KOPT-K1 (cell line): ENCODE measurements around the gene SLC46A1.

Source experiments
- H3K27ac ChIP-seq: fragments of 200-600 bp; sonication (generic); 2 replicates; pipeline ENCODE4 v1.5.1; 2016; ENCODE audit warnings: antibody characterized with exemption, mild to moderate bottlenecking, low read depth, low read length; ENCODE audit not compliant: poor library complexity, severe bottlenecking
- H3K36me3 ChIP-seq: fragments of 200-600 bp; sonication (generic); 2 replicates; pipeline ENCODE4 v1.5.1; 2017; ENCODE audit warnings: antibody characterized with exemption, mild to moderate bottlenecking, low read length, moderate library complexity; ENCODE audit not compliant: insufficient read depth
- H3K9me3 ChIP-seq: fragments of 200-600 bp; sonication (generic); 2 replicates; pipeline ENCODE4 v1.5.1; 2017; ENCODE audit warnings: antibody characterized with exemption, low read length, mild to moderate bottlenecking; ENCODE audit not compliant: insufficient read depth, poor library complexity, severe bottlenecking

SLC46A1 gene

GRCh38 chr17:28395426-28395825 is 10.6 kb downstream of the SLC46A1 start:
- Histone ChIP-seq H3K27ac (no peak overlapping the region), H3K36me3 (peaks cover 29% of the 10 kb centered on the region; the same call in 1 of the 2 replicates), H3K9me3 (no peaks in the 10 kb centered on the region)

- Histone ChIP-seq H3K27ac (no peak overlapping the region), H3K36me3 (peaks cover 32% of the 10 kb centered on the region; the same call in 1 of the 2 replicates), H3K9me3 (no peaks in the 10 kb centered on the region)
These were observed 11.5 kb downstream of the SLC46A1 start for GRCh38 chr17:28394337-28395116.

DNA sequence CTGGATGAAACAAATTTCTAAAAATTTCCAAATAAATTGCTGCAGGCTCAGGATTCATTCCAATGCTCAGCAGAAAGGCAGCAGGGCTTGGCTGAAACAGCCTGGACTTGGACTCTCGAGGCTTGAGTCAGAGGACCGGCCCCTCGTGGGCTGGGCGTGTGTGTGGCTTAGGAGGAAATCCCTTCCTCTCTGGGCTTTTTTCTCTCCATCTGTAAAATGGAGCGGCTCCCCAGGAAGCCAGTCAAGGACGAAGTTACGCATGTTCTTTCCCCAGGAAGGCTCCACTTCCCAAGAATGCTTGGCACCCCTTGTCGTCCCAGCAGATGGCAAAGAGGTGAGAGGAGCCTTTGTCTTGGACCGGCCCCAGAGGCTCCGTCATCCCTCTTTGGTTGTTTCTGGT is 13.5 kb downstream of the SLC46A1 start:
- no peak overlapping the region for H3K27ac ChIP-seq
- no peaks in the 10 kb centered on the region for H3K9me3 ChIP-seq
- H3K36me3 ChIP-seq = peaks cover 47% of the 10 kb centered on the region

DNA sequence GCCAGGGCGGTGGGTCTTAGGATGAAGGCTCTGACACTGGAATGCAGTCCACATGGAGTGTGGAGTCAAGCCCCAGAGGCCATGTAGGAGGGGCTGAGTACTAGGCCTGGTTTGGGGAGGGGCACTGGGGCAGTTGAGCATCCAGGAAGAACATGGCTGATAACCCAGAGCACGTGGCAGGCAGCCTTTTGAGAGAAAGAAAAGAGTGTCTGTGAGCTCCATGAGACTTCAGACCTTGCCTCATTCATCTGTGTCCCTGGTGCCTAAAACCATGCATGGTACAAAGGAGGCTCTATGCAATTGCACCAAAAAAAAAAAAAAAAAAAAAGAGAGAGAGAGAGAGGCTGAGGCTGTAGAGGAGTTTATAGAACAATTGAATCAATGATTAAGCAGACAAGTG is 14.6 kb downstream of the SLC46A1 start:
- Histone ChIP-seq H3K36me3 (peaks cover 48% of the 10 kb centered on the region), H3K9me3 (no peaks in the 10 kb centered on the region), H3K27ac (no peak overlapping the region)

DNA sequence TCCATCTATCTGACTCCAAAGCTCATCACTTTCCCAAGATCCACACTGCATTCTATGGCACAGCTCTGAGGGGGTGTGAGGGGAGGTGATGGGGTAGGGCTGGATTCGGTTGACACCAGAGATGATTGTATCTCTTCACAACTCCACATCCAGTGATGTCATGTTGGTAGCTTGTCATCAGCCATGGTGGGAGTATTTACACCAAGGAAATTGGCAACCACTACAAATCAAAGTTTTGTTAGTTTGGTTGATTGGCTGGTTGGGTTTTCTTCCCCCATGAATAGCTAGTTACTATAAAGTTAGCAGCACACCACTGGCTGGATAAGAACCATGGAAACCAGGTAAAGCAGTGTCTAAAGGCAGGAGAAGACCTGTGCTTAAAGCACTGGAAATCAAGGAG is 15.0 kb downstream of the SLC46A1 start:
- H3K36me3 ChIP-seq = peaks cover 48% of the 10 kb centered on the region
- no peak overlapping the region for H3K27ac ChIP-seq
- H3K9me3 ChIP-seq = no peaks in the 10 kb centered on the region

DNA sequence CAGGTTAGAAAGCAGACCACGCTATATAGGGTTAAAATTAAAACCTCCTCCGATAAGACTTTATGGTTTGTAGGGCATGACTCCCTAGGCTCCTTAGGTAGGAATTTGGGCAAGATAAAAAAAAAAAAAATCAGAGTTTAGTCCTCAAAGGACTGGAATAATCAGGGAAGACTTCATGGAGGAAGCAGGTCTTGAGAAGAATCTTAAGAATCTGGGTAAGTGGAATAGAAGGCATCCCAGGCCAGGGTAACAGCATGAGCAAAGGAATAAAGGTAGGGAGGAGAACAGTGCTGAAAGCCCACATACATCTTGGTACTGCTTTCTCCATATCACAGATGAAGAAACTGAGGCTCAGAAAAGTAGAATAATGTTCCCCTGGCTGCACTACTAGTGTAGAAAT is 15.4 kb downstream of the SLC46A1 start:
- Histone ChIP-seq H3K36me3 (peaks cover 48% of the 10 kb centered on the region), H3K9me3 (no peaks in the 10 kb centered on the region), H3K27ac (no peak overlapping the region)

DNA sequence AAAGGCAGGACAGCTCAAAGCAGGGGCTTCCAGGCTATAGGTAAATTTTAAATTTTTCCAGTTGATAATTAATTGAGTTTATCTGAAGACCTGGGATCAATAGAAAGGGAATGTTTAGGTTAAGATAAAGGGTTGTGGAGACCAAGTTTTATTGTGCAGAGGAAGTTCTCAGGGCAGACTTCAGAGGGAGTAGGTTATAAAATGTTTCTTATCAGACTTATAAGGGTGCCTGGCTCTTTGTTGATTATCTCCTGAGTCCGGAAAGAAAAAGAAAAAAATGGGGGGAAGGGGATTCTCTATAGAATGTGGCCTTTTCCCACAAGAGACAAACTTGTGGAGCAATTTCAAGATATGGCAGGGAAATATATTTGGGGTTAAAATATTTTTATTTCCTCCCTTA is 15.9 kb downstream of the SLC46A1 start:
- no peak overlapping the region for H3K27ac ChIP-seq
- H3K36me3 ChIP-seq = peaks cover 48% of the 10 kb centered on the region
- no peaks in the 10 kb centered on the region for H3K9me3 ChIP-seq

DNA sequence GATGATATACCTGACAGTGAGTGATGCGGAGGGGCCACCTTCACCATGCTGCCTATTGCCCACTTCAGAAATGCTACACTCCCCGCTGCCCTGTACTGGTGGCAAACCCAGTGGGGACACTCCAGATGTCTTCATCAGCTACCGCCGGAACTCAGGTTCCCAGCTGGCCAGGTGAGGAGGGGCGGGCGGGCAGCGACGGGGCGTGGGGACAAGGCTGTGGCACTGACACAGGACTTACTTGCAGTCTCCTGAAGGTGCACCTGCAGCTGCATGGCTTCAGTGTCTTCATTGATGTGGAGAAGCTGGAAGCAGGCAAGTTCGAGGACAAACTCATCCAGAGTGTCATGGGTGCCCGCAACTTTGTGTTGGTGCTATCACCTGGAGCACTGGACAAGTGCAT is 17.9 kb downstream of the SLC46A1 start:
- H3K36me3 ChIP-seq = peaks cover 42% of the 10 kb centered on the region
- no peak overlapping the region for H3K27ac ChIP-seq
- no peaks in the 10 kb centered on the region for H3K9me3 ChIP-seq

DNA sequence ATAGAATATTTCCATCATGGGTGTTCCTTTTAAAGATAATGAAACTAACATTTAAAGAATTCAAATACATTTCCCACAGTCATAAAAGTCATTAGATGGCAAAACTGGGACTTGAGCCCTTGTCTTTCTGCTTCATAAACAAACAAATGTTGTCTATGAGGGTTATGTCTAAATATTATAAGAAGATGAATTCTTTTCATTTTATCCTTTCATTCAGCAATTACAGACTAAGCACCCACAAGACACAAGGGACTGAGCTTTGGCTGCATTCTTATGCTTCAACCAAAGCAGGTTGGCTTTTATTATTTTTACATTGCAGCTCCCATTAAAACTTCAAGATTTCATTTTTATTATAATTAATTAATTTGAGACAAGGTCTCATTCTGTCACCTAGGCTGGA is 19.6 kb downstream of the SLC46A1 start:
- Histone ChIP-seq H3K9me3 (no peaks in the 10 kb centered on the region), H3K36me3 (peaks cover 33% of the 10 kb centered on the region), H3K27ac (no peak overlapping the region)

GRCh38 chr17:28385406-28385805 is 20.6 kb downstream of the SLC46A1 start:
- Histone ChIP-seq H3K9me3 (no peaks in the 10 kb centered on the region), H3K27ac (no peak overlapping the region), H3K36me3 (peaks cover 24% of the 10 kb centered on the region)

- Histone ChIP-seq H3K27ac (no peak overlapping the region), H3K9me3 (no peaks in the 10 kb centered on the region), H3K36me3 (peaks cover 21% of the 10 kb centered on the region)
These were observed 21.0 kb downstream of the SLC46A1 start for GRCh38 chr17:28385037-28385400.

DNA sequence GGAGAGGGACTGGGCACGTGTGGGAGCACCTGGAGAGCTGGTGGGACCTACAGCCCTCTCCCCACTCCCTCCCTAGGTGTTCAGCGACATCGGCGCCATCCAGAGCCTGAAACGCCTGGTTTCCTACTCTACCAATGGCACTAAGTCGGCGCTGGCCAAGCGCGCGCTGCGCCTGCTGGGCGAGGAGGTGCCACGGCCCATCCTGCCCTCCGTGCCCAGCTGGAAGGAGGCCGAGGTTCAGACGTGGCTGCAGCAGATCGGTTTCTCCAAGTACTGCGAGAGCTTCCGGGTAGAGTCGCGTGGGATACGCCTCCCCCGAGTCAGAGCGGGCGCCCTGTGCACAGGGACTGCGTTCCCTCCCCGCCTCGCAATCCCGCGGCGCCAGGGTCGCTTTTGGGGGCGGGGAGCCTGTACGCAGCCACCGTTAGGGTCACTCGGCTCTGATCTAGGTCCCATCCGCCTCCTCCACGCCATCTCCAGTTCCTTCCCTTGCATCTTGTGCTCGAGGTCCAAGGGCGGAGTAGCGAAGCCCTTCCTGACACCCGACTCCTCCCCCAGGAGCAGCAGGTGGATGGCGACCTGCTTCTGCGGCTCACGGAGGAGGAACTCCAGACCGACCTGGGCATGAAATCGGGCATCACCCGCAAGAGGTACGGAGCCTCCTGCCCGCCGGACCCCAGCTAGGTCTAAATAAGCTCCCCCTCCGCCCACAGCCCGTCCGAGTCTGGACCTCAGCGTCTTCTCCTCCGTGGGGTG is 21.6 kb downstream of the SLC46A1 start:
- peaks cover 21% of the 10 kb centered on the region for H3K36me3 ChIP-seq
- H3K27ac ChIP-seq = no peak overlapping the region
- no peaks in the 10 kb centered on the region for H3K9me3 ChIP-seq

DNA sequence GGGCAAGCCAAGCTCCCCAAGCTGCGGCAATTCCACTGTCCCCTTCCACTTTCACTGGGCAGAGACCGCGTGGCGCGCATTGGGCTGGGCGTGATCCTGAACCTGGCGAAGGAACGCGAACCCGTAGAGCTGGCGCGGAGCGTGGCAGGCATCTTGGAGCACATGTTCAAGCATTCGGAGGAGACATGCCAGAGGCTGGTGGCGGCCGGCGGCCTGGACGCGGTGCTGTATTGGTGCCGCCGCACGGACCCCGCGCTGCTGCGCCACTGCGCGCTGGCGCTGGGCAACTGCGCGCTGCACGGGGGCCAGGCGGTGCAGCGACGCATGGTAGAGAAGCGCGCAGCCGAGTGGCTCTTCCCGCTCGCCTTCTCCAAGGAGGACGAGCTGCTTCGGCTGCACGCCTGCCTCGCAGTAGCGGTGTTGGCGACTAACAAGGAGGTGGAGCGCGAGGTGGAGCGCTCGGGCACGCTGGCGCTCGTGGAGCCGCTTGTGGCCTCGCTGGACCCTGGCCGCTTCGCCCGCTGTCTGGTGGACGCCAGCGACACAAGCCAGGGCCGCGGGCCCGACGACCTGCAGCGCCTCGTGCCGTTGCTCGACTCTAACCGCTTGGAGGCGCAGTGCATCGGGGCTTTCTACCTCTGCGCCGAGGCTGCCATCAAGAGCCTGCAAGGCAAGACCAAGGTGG is 24.7 kb downstream of the SLC46A1 start:
- Histone ChIP-seq H3K9me3 (no peaks in the 10 kb centered on the region), H3K27ac (no peak overlapping the region), H3K36me3 (peaks cover 6% of the 10 kb centered on the region; the same call in 1 of the 2 replicates)

DNA sequence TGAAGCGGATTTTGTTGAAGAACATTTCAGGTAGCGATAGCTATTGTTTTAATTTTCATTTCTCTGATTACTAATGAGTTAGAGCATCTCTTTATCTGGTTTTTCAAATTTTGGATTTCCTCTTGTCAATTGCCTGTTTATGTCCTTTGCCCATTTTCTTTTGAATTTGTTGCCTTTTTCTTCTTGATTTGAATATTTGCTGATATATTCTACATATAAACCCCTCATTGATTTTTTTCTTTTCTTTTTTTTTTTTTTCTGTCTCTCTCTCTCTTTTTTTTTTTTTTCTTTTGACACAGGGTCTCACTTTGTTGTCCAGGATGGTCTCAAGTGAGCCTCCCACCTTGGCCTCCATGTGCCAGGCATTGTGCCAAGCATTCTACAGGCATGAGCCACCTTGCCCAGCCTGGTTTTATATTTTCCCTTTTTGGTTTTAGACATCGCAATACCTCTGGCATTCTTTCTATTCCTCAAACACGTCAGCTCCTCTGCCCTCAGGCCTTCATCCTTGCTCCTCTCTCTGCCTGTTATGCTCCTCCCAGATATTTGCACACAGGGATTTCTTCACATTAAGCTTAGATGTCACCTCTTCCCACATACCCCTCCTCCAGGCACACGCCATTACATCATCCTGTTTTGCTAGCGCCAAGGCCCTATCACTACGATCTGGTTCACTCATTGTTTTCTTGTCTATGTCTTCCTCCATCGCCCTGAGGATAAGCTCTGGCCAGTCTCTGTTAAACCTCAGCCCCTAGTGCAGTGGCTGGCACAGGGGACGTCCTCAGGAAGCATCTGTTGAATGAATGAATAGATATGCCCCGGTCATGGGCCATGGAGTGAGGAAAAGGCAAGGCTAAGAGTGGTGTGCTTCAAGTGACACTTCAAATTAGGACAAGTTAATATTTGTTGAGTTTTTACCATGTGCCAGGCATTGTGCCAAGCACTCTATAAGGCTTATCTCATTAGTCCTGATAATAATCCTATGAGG is 25.9 kb downstream of the SLC46A1 start:
- Histone ChIP-seq H3K27ac (no peak overlapping the region), H3K9me3 (no peaks in the 10 kb centered on the region), H3K36me3 (peaks cover 6% of the 10 kb centered on the region; the same call in 1 of the 2 replicates)
